Loucy (cell line): Measurements from ENCODE around the gene PFN3.

Source experiments
- H2AFZ ChIP-seq: fragments of 200-600 bp; sonication (generic); 2 replicates; pipeline ENCODE4 v1.6.0; 2016; ENCODE audit warnings: antibody characterized with exemption, mild to moderate bottlenecking, low read length, moderate library complexity
- H3F3A ChIP-seq: fragments of 200-600 bp; 2 replicates; pipeline ENCODE4 v1.6.0; 2016; ENCODE audit warnings: antibody characterized with exemption, low read depth, mild to moderate bottlenecking
- H3K27me3 ChIP-seq: fragments of 200-600 bp; sonication (generic); 2 replicates; pipeline ENCODE4 v1.6.1; 2014; ENCODE audit warnings: low read length, mild to moderate bottlenecking; ENCODE audit not compliant: insufficient read depth, poor library complexity, severe bottlenecking
- H3K36me3 ChIP-seq: fragments of 200-600 bp; sonication (generic); 2 replicates; pipeline ENCODE4 v1.6.1; 2016; ENCODE audit warnings: low read length; ENCODE audit not compliant: insufficient read depth
- H3K4me1 ChIP-seq: fragments of 200-600 bp; sonication (generic); 2 replicates; pipeline ENCODE4 v1.5.1; 2014; ENCODE audit warnings: low read length, mild to moderate bottlenecking; ENCODE audit not compliant: insufficient read depth, poor library complexity, severe bottlenecking
- H3K4me2 ChIP-seq: fragments of 200-600 bp; sonication (generic); 2 replicates; pipeline ENCODE4 v1.6.0; 2014; ENCODE audit warnings: antibody characterized with exemption, low read length, low read depth, mild to moderate bottlenecking; ENCODE audit not compliant: poor library complexity, severe bottlenecking
- H3K4me3 ChIP-seq: fragments of 200-600 bp; sonication (generic); 2 replicates; pipeline ENCODE4 v1.5.1; 2014; ENCODE audit warnings: low read length, mild to moderate bottlenecking, mixed read lengths; ENCODE audit not compliant: poor library complexity, severe bottlenecking
- H3K79me2 ChIP-seq: fragments of 200-600 bp; sonication (generic); 2 replicates; pipeline ENCODE4 v1.6.1; 2014; ENCODE audit warnings: low read length; ENCODE audit not compliant: insufficient read depth
- H3K9ac ChIP-seq: fragments of 200-600 bp; sonication (generic); 2 replicates; pipeline ENCODE4 v1.6.0; 2014; ENCODE audit warnings: mild to moderate bottlenecking, low read depth, low read length, moderate library complexity; ENCODE audit not compliant: poor library complexity, severe bottlenecking
- H3K9me2 ChIP-seq: fragments of 200-600 bp; sonication (generic); replicated peaks from 2 replicates; pipeline ENCODE4 v1.6.1; 2016; ENCODE audit warnings: low read depth, low read length, mixed read lengths
- H3K9me3 ChIP-seq: fragments of 200-600 bp; sonication (generic); 2 replicates; pipeline ENCODE4 v1.6.1; 2014; ENCODE audit warnings: mild to moderate bottlenecking, antibody characterized with exemption, low read length, low read depth; ENCODE audit not compliant: insufficient read depth
- H4K20me1 ChIP-seq: fragments of 200-600 bp; sonication (generic); 2 replicates; pipeline ENCODE4 v1.6.0; 2014; ENCODE audit warnings: antibody characterized with exemption, low read length, mild to moderate bottlenecking; ENCODE audit not compliant: insufficient read depth, poor library complexity, severe bottlenecking
- CTCF ChIP-seq: fragments of 200-600 bp; sonication (generic); conservative IDR thresholded peaks from 2 replicates; pipeline ENCODE4 v1.5.1; 2014; ENCODE audit warnings: mild to moderate bottlenecking, antibody characterized with exemption, low read length
- EZH2phosphoT487 ChIP-seq: fragments of 200-600 bp; IDR thresholded peaks from 2 replicates; pipeline ENCODE4 v1.6.1; 2018; ENCODE audit warnings: antibody characterized with exemption, mild to moderate bottlenecking, moderate library complexity, borderline replicate concordance

Gene PFN3

GRCh38 chr5:177380805-177381126 is 19.7 kb downstream of the PFN3 start:
- Histone ChIP-seq H3K27me3 (no peaks in the 10 kb centered on the region), H4K20me1 (no peaks in the 10 kb centered on the region), H3K9ac (no peak overlapping the region), H3K9me3 (no peaks in the 10 kb centered on the region), H2AFZ (no peak overlapping the region), H3K4me1 (no peaks in the 10 kb centered on the region), H3K4me2 (no peak overlapping the region), H3K79me2 (no peaks in the 10 kb centered on the region), H3K9me2 (no peaks in the 10 kb centered on the region), H3F3A (no peaks in the 10 kb centered on the region), H3K36me3 (no peaks in the 10 kb centered on the region), H3K4me3 (no peak overlapping the region)
- TF ChIP-seq EZH2phosphoT487 (no peak), CTCF (no peak)

- Histone ChIP-seq H3F3A (no peaks in the 10 kb centered on the region), H3K9me2 (no peaks in the 10 kb centered on the region), H3K27me3 (no peaks in the 10 kb centered on the region), H3K4me2 (no peak overlapping the region), H3K4me3 (no peak overlapping the region), H4K20me1 (no peaks in the 10 kb centered on the region), H2AFZ (no peak overlapping the region; the same call in 1 of the 2 replicates), H3K9ac (no peak overlapping the region), H3K79me2 (no peaks in the 10 kb centered on the region), H3K4me1 (no peaks in the 10 kb centered on the region), H3K36me3 (no peaks in the 10 kb centered on the region), H3K9me3 (no peaks in the 10 kb centered on the region)
- TF ChIP-seq EZH2phosphoT487 (no peak), CTCF (no peak)
Observed at GRCh38 chr5:177378884-177379883, 21.3 kb downstream of the PFN3 start.

- H3K79me2 ChIP-seq: no peaks in the 10 kb centered on the region
- TF ChIP-seq CTCF (no peak), EZH2phosphoT487 (no peak)
- H4K20me1 ChIP-seq: no peaks in the 10 kb centered on the region
- H3K27me3 ChIP-seq: no peaks in the 10 kb centered on the region
- no peak overlapping the region for H3K9ac ChIP-seq
- no peak overlapping the region for H3K4me3 ChIP-seq
- no peak overlapping the region for H2AFZ ChIP-seq
- H3F3A ChIP-seq: no peaks in the 10 kb centered on the region
- H3K4me1 ChIP-seq: peaks cover under 1% of the 10 kb centered on the region
- no peaks in the 10 kb centered on the region for H3K9me3 ChIP-seq
- H3K36me3 ChIP-seq: no peaks in the 10 kb centered on the region
- no peaks in the 10 kb centered on the region for H3K9me2 ChIP-seq
- no peak overlapping the region for H3K4me2 ChIP-seq
Observed at GRCh38 chr5:177377851-177378776, 22.3 kb downstream of the PFN3 start.
